ENCODE data around the gene RPS6KA6.

DNA sequence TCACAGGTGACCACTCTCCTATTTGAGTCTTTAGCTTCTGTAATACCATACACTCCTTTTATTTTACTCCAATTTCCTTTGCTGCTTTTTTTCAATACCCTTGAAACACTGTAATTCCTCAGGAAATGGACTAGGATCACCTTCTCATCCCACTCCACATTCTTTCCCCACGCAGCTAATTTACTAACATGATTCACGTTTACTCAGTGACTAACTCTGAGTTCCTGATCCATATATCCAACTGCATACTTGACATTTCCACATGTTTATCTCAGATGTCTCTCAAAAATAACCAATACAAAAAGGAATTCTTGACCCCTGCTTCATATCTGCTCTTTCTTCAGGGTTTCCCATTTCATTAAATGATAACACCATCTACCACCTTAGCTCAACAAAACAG, 19.9 kb downstream of the RPS6KA6 start:
- TF ChIP-seq, protein P1, sequence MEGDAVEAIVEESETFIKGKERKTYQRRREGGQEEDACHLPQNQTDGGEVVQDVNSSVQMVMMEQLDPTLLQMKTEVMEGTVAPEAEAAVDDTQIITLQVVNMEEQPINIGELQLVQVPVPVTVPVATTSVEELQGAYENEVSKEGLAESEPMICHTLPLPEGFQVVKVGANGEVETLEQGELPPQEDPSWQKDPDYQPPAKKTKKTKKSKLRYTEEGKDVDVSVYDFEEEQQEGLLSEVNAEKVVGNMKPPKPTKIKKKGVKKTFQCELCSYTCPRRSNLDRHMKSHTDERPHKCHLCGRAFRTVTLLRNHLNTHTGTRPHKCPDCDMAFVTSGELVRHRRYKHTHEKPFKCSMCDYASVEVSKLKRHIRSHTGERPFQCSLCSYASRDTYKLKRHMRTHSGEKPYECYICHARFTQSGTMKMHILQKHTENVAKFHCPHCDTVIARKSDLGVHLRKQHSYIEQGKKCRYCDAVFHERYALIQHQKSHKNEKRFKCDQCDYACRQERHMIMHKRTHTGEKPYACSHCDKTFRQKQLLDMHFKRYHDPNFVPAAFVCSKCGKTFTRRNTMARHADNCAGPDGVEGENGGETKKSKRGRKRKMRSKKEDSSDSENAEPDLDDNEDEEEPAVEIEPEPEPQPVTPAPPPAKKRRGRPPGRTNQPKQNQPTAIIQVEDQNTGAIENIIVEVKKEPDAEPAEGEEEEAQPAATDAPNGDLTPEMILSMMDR (IDR thresholded peaks at IDR 0.05): no peak
- TF ChIP-seq EZH2 (IDR thresholded peaks at IDR 0.05; ENCODE audit: borderline replicate concordance, insufficient read depth, low read depth, low read length, poor library complexity, severe bottlenecking): no peak

Data from B cell (primary cell).